C4-2B (cell line): ENCODE results near the gene NPEPL1.

Experiments
- H3K27ac ChIP-seq: fragments of 450-650 bp; 2 replicates; pipeline ENCODE4 v1.5.1; 2017
- CTCF ChIP-seq: fragments of 450-650 bp; conservative IDR thresholded peaks from 2 replicates; pipeline ENCODE4 v1.5.1; 2017; ENCODE audit warnings: mild to moderate bottlenecking
- ZFX ChIP-seq: fragments of 450-650 bp; IDR thresholded peaks from 2 replicates; pipeline ENCODE4 v1.6.1; 2017

NPEPL1 gene

GRCh38 chr20:58699623-58700107, 7.1 kb downstream of the NPEPL1 start:
- TF ChIP-seq CTCF = no peak
- no peak for TF ChIP-seq ZFX
- H3K27ac ChIP-seq = no peak overlapping the region

- no peak overlapping the region for H3K27ac ChIP-seq
- TF ChIP-seq CTCF = no peak
- no peak for TF ChIP-seq ZFX
Observed at GRCh38 chr20:58700121-58700821, 7.7 kb downstream of the NPEPL1 start.

GRCh38 chr20:58700823-58701222, 8.2 kb downstream of the NPEPL1 start:
- H3K27ac ChIP-seq = no peak overlapping the region
- TF ChIP-seq ZFX = no peak
- TF ChIP-seq CTCF = no peak

GRCh38 chr20:58701431-58702160, 9.0 kb downstream of the NPEPL1 start:
- H3K27ac ChIP-seq = no peak overlapping the region
- TF ChIP-seq CTCF = no peak
- TF ChIP-seq ZFX = no peak

GRCh38 chr20:58702161-58702510, 9.5 kb downstream of the NPEPL1 start:
- H3K27ac ChIP-seq = no peak overlapping the region
- TF ChIP-seq CTCF = no peak
- TF ChIP-seq ZFX = no peak

- TF ChIP-seq CTCF = no peak; the same call in 1 of the 2 replicates
- no peak for TF ChIP-seq ZFX
Observed at GRCh38 chr20:58702859-58703648, 10.5 kb downstream of the NPEPL1 start.

More at GRCh38 chr20:58702859-58703648, 10.5 kb downstream of the NPEPL1 start:
- H3K27ac ChIP-seq = no peak overlapping the region
